Measurements from ENCODE around the gene RNF31. TPM values are rescaled to one million over a fixed set of nuclear protein-coding genes. Genes with fewer than 3 reads are reported as not detected.

The RNF31 gene
- total and polyA plus RNA-seq, 2 of the 13 experiments (the other 11 are each of a cell fraction or from before 2014, with no cell fraction given) = 48.2 to 86.8 TPM

DNA sequence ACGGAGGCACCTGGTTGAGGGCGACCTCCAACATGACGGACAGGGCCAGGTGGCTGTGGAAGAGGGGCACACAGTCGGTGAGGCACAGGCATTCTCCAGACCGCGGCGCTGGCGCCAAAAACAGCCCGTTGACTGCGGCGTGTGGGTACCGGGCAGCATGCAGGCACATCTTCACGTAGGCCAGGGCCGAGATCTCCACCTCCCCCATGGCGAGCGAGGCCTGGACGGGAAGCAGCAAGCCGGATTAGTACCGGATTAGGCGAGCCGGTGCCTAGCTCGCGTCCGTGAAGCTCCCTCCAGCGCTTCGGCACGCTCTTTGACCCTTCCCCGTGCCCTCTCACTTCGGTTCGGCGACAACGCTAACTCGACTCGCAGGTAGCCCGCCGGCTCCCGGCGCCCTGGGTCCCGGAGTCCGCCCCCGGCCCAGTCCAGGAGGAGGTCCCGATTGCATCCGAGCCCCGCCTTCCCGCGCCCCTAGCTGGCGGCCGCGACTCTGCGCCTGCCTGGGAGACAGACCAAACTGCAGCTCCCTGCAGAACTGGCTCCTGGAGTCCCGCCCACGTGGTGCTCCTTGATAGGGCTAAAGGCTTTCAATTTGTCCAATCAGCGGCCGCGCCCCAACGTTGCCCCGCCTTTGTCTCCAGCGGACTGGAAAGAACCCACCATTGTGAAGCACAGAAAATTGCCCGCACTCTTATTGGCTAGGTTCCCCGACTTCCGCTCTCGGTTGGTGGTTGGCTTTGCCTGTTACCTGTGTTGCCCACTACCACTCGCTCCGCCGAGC lies 6.0 kb upstream of the RNF31 start, which contains the start of gene EMC9 (continued):
- TF ChIP-seq, protein P1, sequence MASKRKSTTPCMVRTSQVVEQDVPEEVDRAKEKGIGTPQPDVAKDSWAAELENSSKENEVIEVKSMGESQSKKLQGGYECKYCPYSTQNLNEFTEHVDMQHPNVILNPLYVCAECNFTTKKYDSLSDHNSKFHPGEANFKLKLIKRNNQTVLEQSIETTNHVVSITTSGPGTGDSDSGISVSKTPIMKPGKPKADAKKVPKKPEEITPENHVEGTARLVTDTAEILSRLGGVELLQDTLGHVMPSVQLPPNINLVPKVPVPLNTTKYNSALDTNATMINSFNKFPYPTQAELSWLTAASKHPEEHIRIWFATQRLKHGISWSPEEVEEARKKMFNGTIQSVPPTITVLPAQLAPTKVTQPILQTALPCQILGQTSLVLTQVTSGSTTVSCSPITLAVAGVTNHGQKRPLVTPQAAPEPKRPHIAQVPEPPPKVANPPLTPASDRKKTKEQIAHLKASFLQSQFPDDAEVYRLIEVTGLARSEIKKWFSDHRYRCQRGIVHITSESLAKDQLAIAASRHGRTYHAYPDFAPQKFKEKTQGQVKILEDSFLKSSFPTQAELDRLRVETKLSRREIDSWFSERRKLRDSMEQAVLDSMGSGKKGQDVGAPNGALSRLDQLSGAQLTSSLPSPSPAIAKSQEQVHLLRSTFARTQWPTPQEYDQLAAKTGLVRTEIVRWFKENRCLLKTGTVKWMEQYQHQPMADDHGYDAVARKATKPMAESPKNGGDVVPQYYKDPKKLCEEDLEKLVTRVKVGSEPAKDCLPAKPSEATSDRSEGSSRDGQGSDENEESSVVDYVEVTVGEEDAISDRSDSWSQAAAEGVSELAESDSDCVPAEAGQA (IDR thresholded peaks at IDR 0.05; ENCODE audit: low read depth) = peak; percentile 31
- TF ChIP-seq, protein P1 (CRISPR knock-in tag; IDR thresholded peaks at IDR 0.05; ENCODE audit: borderline replicate concordance) = no peak
- TF ChIP-seq, protein P2, sequence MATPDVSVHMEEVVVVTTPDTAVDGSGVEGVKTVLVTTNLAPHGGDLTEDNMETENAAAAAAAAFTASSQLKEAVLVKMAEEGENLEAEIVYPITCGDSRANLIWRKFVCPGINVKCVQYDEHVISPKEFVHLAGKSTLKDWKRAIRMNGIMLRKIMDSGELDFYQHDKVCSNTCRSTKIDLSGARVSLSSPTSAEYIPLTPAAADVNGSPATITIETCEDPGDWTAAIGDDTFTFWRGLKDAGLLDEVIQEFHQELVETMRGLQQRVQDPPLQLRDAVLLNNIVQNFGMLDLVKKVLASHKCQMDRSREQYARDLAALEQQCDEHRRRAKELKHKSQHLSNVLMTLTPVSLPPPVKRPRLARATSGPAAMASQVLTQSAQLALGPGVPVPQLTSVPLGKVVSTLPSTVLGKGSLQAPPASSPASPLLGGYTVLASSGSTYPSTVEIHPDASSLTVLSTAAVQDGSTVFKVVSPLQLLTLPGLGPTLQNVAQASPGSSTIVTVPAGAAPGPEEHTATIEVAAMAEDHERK (CRISPR knock-in tag; IDR thresholded peaks at IDR 0.05; ENCODE audit: low read depth) = peak; percentile 73; the same call in 1 of the 2 replicates
- peak; percentile 75; the same call in 1 of the 2 replicates for TF ChIP-seq ESRRA (CRISPR knock-in tag; IDR thresholded peaks at IDR 0.05; ENCODE audit: low read depth)
- TF ChIP-seq, protein P3, sequence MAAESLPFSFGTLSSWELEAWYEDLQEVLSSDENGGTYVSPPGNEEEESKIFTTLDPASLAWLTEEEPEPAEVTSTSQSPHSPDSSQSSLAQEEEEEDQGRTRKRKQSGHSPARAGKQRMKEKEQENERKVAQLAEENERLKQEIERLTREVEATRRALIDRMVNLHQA (CRISPR knock-in tag; IDR thresholded peaks at IDR 0.05) = no peak
- TF ChIP-seq HDAC1 (CRISPR knock-in tag; IDR thresholded peaks at IDR 0.05) = no peak
- peak; percentile 90 for TF ChIP-seq PHF5A (CRISPR knock-in tag; IDR thresholded peaks at IDR 0.05; ENCODE audit: low read depth, unreplicated experiment)
- peak; percentile 96 for TF ChIP-seq TBX2 (CRISPR knock-in tag; IDR thresholded peaks at IDR 0.05; ENCODE audit: borderline replicate concordance)
- TF ChIP-seq, protein P4, sequence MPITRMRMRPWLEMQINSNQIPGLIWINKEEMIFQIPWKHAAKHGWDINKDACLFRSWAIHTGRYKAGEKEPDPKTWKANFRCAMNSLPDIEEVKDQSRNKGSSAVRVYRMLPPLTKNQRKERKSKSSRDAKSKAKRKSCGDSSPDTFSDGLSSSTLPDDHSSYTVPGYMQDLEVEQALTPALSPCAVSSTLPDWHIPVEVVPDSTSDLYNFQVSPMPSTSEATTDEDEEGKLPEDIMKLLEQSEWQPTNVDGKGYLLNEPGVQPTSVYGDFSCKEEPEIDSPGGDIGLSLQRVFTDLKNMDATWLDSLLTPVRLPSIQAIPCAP (CRISPR knock-in tag; IDR thresholded peaks at IDR 0.05; ENCODE audit: low read depth) = no peak; the same call in 1 of the 2 replicates
- TF ChIP-seq, protein P5, sequence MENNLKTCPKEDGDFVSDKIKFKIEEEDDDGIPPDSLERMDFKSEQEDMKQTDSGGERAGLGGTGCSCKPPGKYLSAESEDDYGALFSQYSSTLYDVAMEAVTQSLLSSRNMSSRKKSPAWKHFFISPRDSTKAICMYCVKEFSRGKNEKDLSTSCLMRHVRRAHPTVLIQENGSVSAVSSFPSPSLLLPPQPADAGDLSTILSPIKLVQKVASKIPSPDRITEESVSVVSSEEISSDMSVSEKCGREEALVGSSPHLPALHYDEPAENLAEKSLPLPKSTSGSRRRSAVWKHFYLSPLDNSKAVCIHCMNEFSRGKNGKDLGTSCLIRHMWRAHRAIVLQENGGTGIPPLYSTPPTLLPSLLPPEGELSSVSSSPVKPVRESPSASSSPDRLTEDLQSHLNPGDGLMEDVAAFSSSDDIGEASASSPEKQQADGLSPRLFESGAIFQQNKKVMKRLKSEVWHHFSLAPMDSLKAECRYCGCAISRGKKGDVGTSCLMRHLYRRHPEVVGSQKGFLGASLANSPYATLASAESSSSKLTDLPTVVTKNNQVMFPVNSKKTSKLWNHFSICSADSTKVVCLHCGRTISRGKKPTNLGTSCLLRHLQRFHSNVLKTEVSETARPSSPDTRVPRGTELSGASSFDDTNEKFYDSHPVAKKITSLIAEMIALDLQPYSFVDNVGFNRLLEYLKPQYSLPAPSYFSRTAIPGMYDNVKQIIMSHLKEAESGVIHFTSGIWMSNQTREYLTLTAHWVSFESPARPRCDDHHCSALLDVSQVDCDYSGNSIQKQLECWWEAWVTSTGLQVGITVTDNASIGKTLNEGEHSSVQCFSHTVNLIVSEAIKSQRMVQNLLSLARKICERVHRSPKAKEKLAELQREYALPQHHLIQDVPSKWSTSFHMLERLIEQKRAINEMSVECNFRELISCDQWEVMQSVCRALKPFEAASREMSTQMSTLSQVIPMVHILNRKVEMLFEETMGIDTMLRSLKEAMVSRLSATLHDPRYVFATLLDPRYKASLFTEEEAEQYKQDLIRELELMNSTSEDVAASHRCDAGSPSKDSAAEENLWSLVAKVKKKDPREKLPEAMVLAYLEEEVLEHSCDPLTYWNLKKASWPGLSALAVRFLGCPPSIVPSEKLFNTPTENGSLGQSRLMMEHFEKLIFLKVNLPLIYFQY (CRISPR knock-in tag; IDR thresholded peaks at IDR 0.05; ENCODE audit: borderline replicate concordance) = peak; percentile 99
- TF ChIP-seq ZNF121 (CRISPR knock-in tag; IDR thresholded peaks at IDR 0.05) = no peak
- peak; percentile 90; the same call in 1 of the 2 replicates for TF ChIP-seq DMAP1 (CRISPR knock-in tag; IDR thresholded peaks at IDR 0.05)
- peak; percentile 95 for TF ChIP-seq NFKBIZ (CRISPR knock-in tag; IDR thresholded peaks at IDR 0.05)

Measured in HepG2 (cell line).